Measurements from ENCODE around the gene LHFPL2.

GRCh38 chr5:78659714-78660113 lies 11.1 kb upstream of the LHFPL2 start:
- TF ChIP-seq GATA2 (IDR thresholded peaks at IDR 0.05; ENCODE audit: low read depth, low read length) (no peak), GATA3 (IDR thresholded peaks at IDR 0.05; ENCODE audit: low read depth, low read length) (no peak)

Measured in SH-SY5Y (cell line).